ENCODE results near the gene KANTR.
A peak's percentile ranks its signal among the peaks of the same experiment; 100 is the strongest.

- no peak for TF ChIP-seq POLR2A (IDR thresholded peaks at IDR 0.05; ENCODE audit: low read depth, low read length)
- TF ChIP-seq, protein P1, sequence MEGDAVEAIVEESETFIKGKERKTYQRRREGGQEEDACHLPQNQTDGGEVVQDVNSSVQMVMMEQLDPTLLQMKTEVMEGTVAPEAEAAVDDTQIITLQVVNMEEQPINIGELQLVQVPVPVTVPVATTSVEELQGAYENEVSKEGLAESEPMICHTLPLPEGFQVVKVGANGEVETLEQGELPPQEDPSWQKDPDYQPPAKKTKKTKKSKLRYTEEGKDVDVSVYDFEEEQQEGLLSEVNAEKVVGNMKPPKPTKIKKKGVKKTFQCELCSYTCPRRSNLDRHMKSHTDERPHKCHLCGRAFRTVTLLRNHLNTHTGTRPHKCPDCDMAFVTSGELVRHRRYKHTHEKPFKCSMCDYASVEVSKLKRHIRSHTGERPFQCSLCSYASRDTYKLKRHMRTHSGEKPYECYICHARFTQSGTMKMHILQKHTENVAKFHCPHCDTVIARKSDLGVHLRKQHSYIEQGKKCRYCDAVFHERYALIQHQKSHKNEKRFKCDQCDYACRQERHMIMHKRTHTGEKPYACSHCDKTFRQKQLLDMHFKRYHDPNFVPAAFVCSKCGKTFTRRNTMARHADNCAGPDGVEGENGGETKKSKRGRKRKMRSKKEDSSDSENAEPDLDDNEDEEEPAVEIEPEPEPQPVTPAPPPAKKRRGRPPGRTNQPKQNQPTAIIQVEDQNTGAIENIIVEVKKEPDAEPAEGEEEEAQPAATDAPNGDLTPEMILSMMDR (conservative IDR thresholded peaks at IDR 0.05; ENCODE audit: low read depth, low read length), result no peak
- TF ChIP-seq, protein P2, sequence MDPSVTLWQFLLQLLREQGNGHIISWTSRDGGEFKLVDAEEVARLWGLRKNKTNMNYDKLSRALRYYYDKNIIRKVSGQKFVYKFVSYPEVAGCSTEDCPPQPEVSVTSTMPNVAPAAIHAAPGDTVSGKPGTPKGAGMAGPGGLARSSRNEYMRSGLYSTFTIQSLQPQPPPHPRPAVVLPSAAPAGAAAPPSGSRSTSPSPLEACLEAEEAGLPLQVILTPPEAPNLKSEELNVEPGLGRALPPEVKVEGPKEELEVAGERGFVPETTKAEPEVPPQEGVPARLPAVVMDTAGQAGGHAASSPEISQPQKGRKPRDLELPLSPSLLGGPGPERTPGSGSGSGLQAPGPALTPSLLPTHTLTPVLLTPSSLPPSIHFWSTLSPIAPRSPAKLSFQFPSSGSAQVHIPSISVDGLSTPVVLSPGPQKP (IDR thresholded peaks at IDR 0.05; ENCODE audit: borderline replicate concordance, low read depth, low read length), result no peak
- TF ChIP-seq CEBPB (IDR thresholded peaks at IDR 0.05; ENCODE audit: low read depth, low read length), result peak; percentile 23; the same call in 1 of the 2 replicates
- TF ChIP-seq RAD21 (IDR thresholded peaks at IDR 0.05; ENCODE audit: low read length), result no peak
- peak; percentile 74; the same call in 1 of the 2 replicates for TF ChIP-seq BHLHE40 (IDR thresholded peaks at IDR 0.05; ENCODE audit: low read depth, low read length)
- TF ChIP-seq MXI1 (IDR thresholded peaks at IDR 0.05; ENCODE audit: borderline replicate concordance, low read depth, low read length), result peak; percentile 57; the same call in 1 of the 2 replicates
- no peak for TF ChIP-seq SMC3 (IDR thresholded peaks at IDR 0.05; ENCODE audit: low read depth, low read length)
- TF ChIP-seq, protein P3, sequence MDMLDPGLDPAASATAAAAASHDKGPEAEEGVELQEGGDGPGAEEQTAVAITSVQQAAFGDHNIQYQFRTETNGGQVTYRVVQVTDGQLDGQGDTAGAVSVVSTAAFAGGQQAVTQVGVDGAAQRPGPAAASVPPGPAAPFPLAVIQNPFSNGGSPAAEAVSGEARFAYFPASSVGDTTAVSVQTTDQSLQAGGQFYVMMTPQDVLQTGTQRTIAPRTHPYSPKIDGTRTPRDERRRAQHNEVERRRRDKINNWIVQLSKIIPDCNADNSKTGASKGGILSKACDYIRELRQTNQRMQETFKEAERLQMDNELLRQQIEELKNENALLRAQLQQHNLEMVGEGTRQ (IDR thresholded peaks at IDR 0.05; ENCODE audit: low read depth, low read length), result no peak
- no peak for TF ChIP-seq MAZ (IDR thresholded peaks at IDR 0.05; ENCODE audit: borderline replicate concordance, low read depth, low read length)
- 0 out of 2 replicates have a peak, but pooled peaks have one; percentile 23 for TF ChIP-seq RFX5 (IDR thresholded peaks at IDR 0.05; ENCODE audit: low read depth, low read length)
- TF ChIP-seq NFE2L2 (IDR thresholded peaks at IDR 0.05; ENCODE audit: low read depth, low read length), result no peak
- TF ChIP-seq MAFK (IDR thresholded peaks at IDR 0.05; ENCODE audit: low read depth, low read length), result no peak
Observed at GRCh38 chrX:53093748-53094581, at the start of gene KANTR.
